Activated CD4-positive, alpha-beta T cell treated with anti-CD3 and anti-CD28 coated beads for 1 hour (primary cell): ENCODE results near the gene UFSP1.

Source experiments
- DNase-seq: peaks from one replicate; pipeline ENCODE4 v3.0.0-alpha.2; 2020

UFSP1 gene

GRCh38 chr7:100880645-100881044, 8.9 kb downstream of the UFSP1 start:
- DNase-seq: no peak

GRCh38 chr7:100879685-100880261, 9.7 kb downstream of the UFSP1 start:
- DNase-seq: no peak

GRCh38 chr7:100878685-100879084, 10.8 kb downstream of the UFSP1 start:
- DNase-seq: no peak

GRCh38 chr7:100878013-100878412, 11.5 kb downstream of the UFSP1 start:
- DNase-seq: no peak

- DNase-seq: no peak
Measured at GRCh38 chr7:100875356-100875751, 14.2 kb downstream of the UFSP1 start.

- DNase-seq: peak; percentile 97
Measured at GRCh38 chr7:100874577-100875355, 14.7 kb downstream of the UFSP1 start, which contains the start of gene SRRT. Gene SRRT, plus strand, starts transcription at chr7:100875103. Its CDS starts 488 bp downstream, at chr7:100875591.

- DNase-seq: no peak
Measured at GRCh38 chr7:100874300-100874576, 15.3 kb downstream of the UFSP1 start.

GRCh38 chr7:100873599-100874299, 15.8 kb downstream of the UFSP1 start:
- DNase-seq: no peak

GRCh38 chr7:100867776-100868485, 21.6 kb downstream of the UFSP1 start:
- no peak for DNase-seq

- peak; percentile 29 for DNase-seq
Measured at GRCh38 chr7:100867040-100867775, 22.3 kb downstream of the UFSP1 start, which contains the start of gene TRIP6. Gene TRIP6, plus strand, starts transcription at chr7:100867387. Its CDS starts 111 bp downstream, at chr7:100867498.

- no peak for DNase-seq
Measured at GRCh38 chr7:100866729-100867039, 22.8 kb downstream of the UFSP1 start.

GRCh38 chr7:100865938-100866728, 23.4 kb downstream of the UFSP1 start:
- DNase-seq: no peak

- no peak for DNase-seq
Measured at GRCh38 chr7:100865372-100865911, 24.1 kb downstream of the UFSP1 start.

GRCh38 chr7:100864263-100864845, 25.2 kb downstream of the UFSP1 start:
- no peak for DNase-seq

- no peak for DNase-seq
Measured at GRCh38 chr7:100863406-100863950, 26.0 kb downstream of the UFSP1 start.

- no peak for DNase-seq
Measured at GRCh38 chr7:100861616-100861985, 27.9 kb downstream of the UFSP1 start.

GRCh38 chr7:100860702-100861615, 28.6 kb downstream of the UFSP1 start:
- no peak for DNase-seq

GRCh38 chr7:100859856-100860255, 29.7 kb downstream of the UFSP1 start:
- no peak for DNase-seq

GRCh38 chr7:100856871-100857282, 32.6 kb downstream of the UFSP1 start:
- DNase-seq: no peak

- DNase-seq: no peak
Measured at GRCh38 chr7:100855515-100855914, 34.0 kb downstream of the UFSP1 start.
